ENCODE data around the gene PTTG1.

The PTTG1 gene

GRCh38 chr5:160398806-160399205 is 22.8 kb upstream of the PTTG1 start:
- no peaks in the 10 kb centered on the region for H4K20me1 ChIP-seq (ENCODE audit: insufficient read depth, low read length, poor library complexity, severe bottlenecking)
- peaks cover 9% of the 10 kb centered on the region for H3K4me1 ChIP-seq (ENCODE audit: insufficient read depth, low read length, poor library complexity, severe bottlenecking)
- no peak overlapping the region for H2AFZ ChIP-seq (ENCODE audit: low read length)
- no peaks in the 10 kb centered on the region for H3K27me3 ChIP-seq (ENCODE audit: insufficient read depth, low read length, poor library complexity, severe bottlenecking)
- H3K9ac ChIP-seq (ENCODE audit: low read depth, low read length, poor library complexity, severe bottlenecking), result peak overlapping the region; percentile 96
- no peaks in the 10 kb centered on the region for H3F3A ChIP-seq (ENCODE audit: low read depth)
- TF ChIP-seq CTCF (conservative IDR thresholded peaks at IDR 0.05; ENCODE audit: low read length) (no peak), EZH2phosphoT487 (IDR thresholded peaks at IDR 0.05; ENCODE audit: borderline replicate concordance) (no peak)
- H3K4me3 ChIP-seq (ENCODE audit: low read length, poor library complexity, severe bottlenecking), result peak overlapping the region; percentile 95
- peaks cover 14% of the 10 kb centered on the region for H3K79me2 ChIP-seq (ENCODE audit: insufficient read depth, low read length)
- peaks cover 6% of the 10 kb centered on the region; the same call in 1 of the 2 replicates for H3K36me3 ChIP-seq (ENCODE audit: insufficient read depth, low read length)
- no peaks in the 10 kb centered on the region for H3K9me3 ChIP-seq (ENCODE audit: insufficient read depth, low read depth, low read length)
- H3K4me2 ChIP-seq (ENCODE audit: low read depth, low read length, poor library complexity, severe bottlenecking), result peak overlapping the region; percentile 81
- H3K9me2 ChIP-seq (replicated peaks; ENCODE audit: low read depth, low read length), result no peaks in the 10 kb centered on the region

- Histone ChIP-seq H3K36me3 (ENCODE audit: insufficient read depth, low read length) (peaks cover 11% of the 10 kb centered on the region; the same call in 1 of the 2 replicates), H4K20me1 (ENCODE audit: insufficient read depth, low read length, poor library complexity, severe bottlenecking) (no peaks in the 10 kb centered on the region), H3K4me2 (ENCODE audit: low read depth, low read length, poor library complexity, severe bottlenecking) (peak within 1 kb of the TSS; percentile 81), H3K9ac (ENCODE audit: low read depth, low read length, poor library complexity, severe bottlenecking) (peak within 1 kb of the TSS; percentile 96), H2AFZ (ENCODE audit: low read length) (peak within 1 kb of the TSS; percentile 89), H3K79me2 (ENCODE audit: insufficient read depth, low read length) (peaks cover 14% of the 10 kb centered on the region), H3K4me1 (ENCODE audit: insufficient read depth, low read length, poor library complexity, severe bottlenecking) (peaks cover 9% of the 10 kb centered on the region), H3K4me3 (ENCODE audit: low read length, poor library complexity, severe bottlenecking) (peak within 1 kb of the TSS; percentile 95), H3K9me2 (replicated peaks; ENCODE audit: low read depth, low read length) (no peaks in the 10 kb centered on the region), H3K9me3 (ENCODE audit: insufficient read depth, low read depth, low read length) (no peaks in the 10 kb centered on the region), H3F3A (ENCODE audit: low read depth) (no peaks in the 10 kb centered on the region), H3K27me3 (ENCODE audit: insufficient read depth, low read length, poor library complexity, severe bottlenecking) (no peaks in the 10 kb centered on the region)
- no peak for TF ChIP-seq EZH2phosphoT487 (IDR thresholded peaks at IDR 0.05; ENCODE audit: borderline replicate concordance)
- no peak for TF ChIP-seq CTCF (conservative IDR thresholded peaks at IDR 0.05; ENCODE audit: low read length)
These were observed 22.0 kb upstream of the PTTG1 start, which contains the start of gene FAM200C for GRCh38 chr5:160399402-160400353. TSS of gene FAM200C (minus strand) at chr5:160400054. CDS start at chr5:160395490, 4,564 bp downstream.

DNA sequence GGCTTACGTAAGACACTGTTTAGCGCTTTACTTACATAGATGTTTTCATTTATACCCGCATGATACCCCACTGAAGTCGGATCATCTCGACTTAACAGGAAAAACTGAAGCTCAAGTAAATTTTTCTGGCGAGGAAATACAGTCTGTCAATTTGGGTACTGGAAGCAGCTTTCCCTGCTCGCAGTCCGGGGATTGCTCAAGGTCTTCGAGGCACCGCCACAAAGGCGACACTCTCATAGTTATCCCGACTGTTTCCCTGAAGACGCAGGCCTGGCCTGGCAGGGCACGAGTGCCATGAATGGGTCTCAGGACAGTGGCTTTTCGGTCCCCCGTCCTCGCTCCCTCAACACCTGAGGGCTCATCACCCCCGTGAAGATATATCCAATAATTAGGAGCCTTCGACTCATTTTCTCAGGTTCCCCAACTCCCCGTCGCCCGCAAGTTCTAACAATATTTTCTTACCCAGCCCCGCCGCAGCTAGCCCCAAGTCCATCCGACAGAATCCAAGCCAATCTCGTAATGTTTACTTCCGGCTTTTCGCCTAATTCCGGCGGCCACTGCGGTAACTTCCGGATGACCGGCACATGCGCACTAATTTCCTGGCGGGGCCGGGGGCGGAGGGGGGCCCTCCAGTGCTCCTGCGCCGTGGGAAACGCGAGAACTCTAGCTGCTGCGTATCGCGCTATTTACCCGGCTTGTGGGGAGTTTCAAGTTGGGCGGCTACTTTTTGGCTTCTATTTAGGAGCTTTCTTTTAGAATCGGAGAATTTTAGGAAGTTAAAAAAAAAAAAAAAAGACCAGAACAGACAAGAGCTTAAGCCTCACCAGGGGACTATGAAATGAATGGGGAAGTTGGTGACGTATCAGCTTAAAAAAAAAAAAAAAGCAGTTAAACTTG is 2.8 kb upstream of the PTTG1 start, which contains the start of gene SLU7:
TSS of gene SLU7 (minus strand) at position 521 of the 897 bp plus-strand sequence. CDS start 3,787 bp downstream, outside the sequence.
- H3K9me3 ChIP-seq (ENCODE audit: insufficient read depth, low read depth, low read length), result no peaks in the 10 kb centered on the region
- no peaks in the 10 kb centered on the region for H3F3A ChIP-seq (ENCODE audit: low read depth)
- H3K4me1 ChIP-seq (ENCODE audit: insufficient read depth, low read length, poor library complexity, severe bottlenecking), result peaks cover 27% of the 10 kb centered on the region
- peak within 1 kb of the TSS; percentile 60 for H2AFZ ChIP-seq (ENCODE audit: low read length)
- H3K27me3 ChIP-seq (ENCODE audit: insufficient read depth, low read length, poor library complexity, severe bottlenecking), result no peaks in the 10 kb centered on the region
- H3K36me3 ChIP-seq (ENCODE audit: insufficient read depth, low read length), result no peaks in the 10 kb centered on the region
- H3K4me3 ChIP-seq (ENCODE audit: low read length, poor library complexity, severe bottlenecking), result peak within 1 kb of the TSS; percentile 94
- peaks cover 43% of the 10 kb centered on the region for H3K79me2 ChIP-seq (ENCODE audit: insufficient read depth, low read length)
- H3K9ac ChIP-seq (ENCODE audit: low read depth, low read length, poor library complexity, severe bottlenecking), result peak within 1 kb of the TSS; percentile 79
- H3K9me2 ChIP-seq (replicated peaks; ENCODE audit: low read depth, low read length), result no peaks in the 10 kb centered on the region
- peaks cover 17% of the 10 kb centered on the region for H4K20me1 ChIP-seq (ENCODE audit: insufficient read depth, low read length, poor library complexity, severe bottlenecking)
- peak within 1 kb of the TSS; percentile 84 for H3K4me2 ChIP-seq (ENCODE audit: low read depth, low read length, poor library complexity, severe bottlenecking)
- TF ChIP-seq CTCF (conservative IDR thresholded peaks at IDR 0.05; ENCODE audit: low read length) (no peak), EZH2phosphoT487 (IDR thresholded peaks at IDR 0.05; ENCODE audit: borderline replicate concordance) (no peak)
